Endodermal cell (in vitro differentiated cells): ENCODE data around the gene TRAPPC3. TPM values are rescaled to one million over a fixed set of nuclear protein-coding genes. Genes with fewer than 3 reads are reported as not detected.

ENCODE experiments used
- DNase-seq: peaks from one replicate; pipeline ENCODE4 v3.0.0-alpha.2; 2017
- H3K27ac ChIP-seq: 2 replicates; pipeline ENCODE4 v1.5.1; 2013; ENCODE audit warnings: mild to moderate bottlenecking, low read depth, low read length, moderate library complexity
- H3K27me3 ChIP-seq: 2 replicates; pipeline ENCODE4 v1.6.1; 2013; ENCODE audit warnings: mild to moderate bottlenecking, low read length, moderate library complexity; ENCODE audit not compliant: insufficient read depth, control insufficient read depth, poor library complexity, severe bottlenecking
- H3K36me3 ChIP-seq: 2 replicates; pipeline ENCODE4 v1.7.0; 2013; ENCODE audit warnings: mild to moderate bottlenecking, low read length, moderate library complexity; ENCODE audit not compliant: control insufficient read depth, insufficient read depth
- H3K4me1 ChIP-seq: one replicate; pipeline ENCODE4 v1.7.0; 2013; ENCODE audit warnings: low read length; ENCODE audit not compliant: control insufficient read depth, insufficient read depth
- H3K4me3 ChIP-seq: 2 replicates; pipeline ENCODE4 v1.5.1; 2013; ENCODE audit warnings: mild to moderate bottlenecking, low read length, moderate library complexity
- H3K9ac ChIP-seq: 2 replicates; pipeline ENCODE4 v1.6.1; 2013; ENCODE audit warnings: mild to moderate bottlenecking, low read length, moderate library complexity; ENCODE audit not compliant: poor library complexity, severe bottlenecking; ENCODE audit errors: extremely low read depth
- H3K9me3 ChIP-seq: 2 replicates; pipeline ENCODE4 v1.6.1; 2013; ENCODE audit warnings: mild to moderate bottlenecking, low read length, moderate library complexity; ENCODE audit not compliant: control insufficient read depth
- H3K27ac Mint-ChIP-seq: 2 replicates; pipeline ENCODE4 v1.8.0; 2020; ENCODE audit warnings: mixed read lengths
- H3K27me3 Mint-ChIP-seq: 2 replicates; pipeline ENCODE4 v1.8.0; 2021; ENCODE audit warnings: mild to moderate bottlenecking, mixed read lengths; ENCODE audit not compliant: insufficient read depth
- H3K36me3 Mint-ChIP-seq: 2 replicates; pipeline ENCODE4 v1.8.0; 2020; ENCODE audit warnings: low read depth, mixed read lengths
- H3K4me1 Mint-ChIP-seq: 2 replicates; pipeline ENCODE4 v1.8.0; 2020; ENCODE audit warnings: mixed read lengths
- H3K4me3 Mint-ChIP-seq: 2 replicates; pipeline ENCODE4 v1.8.0; 2020; ENCODE audit warnings: mild to moderate bottlenecking, moderate library complexity, mixed read lengths
- H3K9me3 Mint-ChIP-seq: 2 replicates; pipeline ENCODE4 v1.8.0; 2020; ENCODE audit warnings: mild to moderate bottlenecking, mixed read lengths
- CTCF ChIP-seq: fragments of 200-600 bp; sonication (generic); conservative IDR thresholded peaks from 2 replicates; pipeline ENCODE4 v1.5.0; 2021; ENCODE audit warnings: antibody characterized with exemption, mild to moderate bottlenecking
- WGBS, 2 experiments: methylation state at CpG; one replicate each; pipeline versions ENCODE4 v1.1.5 to v1.1.7; 2013; ENCODE audit warnings: missing lambda C conversion rate in 2 of 2, mixed read lengths in 1 of 2; ENCODE audit not compliant: insufficient coverage in 1 of 2, insufficient read length in 1 of 2; 5-methylcytosine and 5-hydroxymethylcytosine counted together
- total RNA-seq, 2 donors: library from RNA; stranded (reverse); fragmentation: NEBNext Ultra II Directional in 1 of 2; extraction: Animal tissue kit (Norgen Biotek cat#: 25700) in 1 of 2; gene quantifications; 2 replicates in 1 of 2; 3 replicates in 1 of 2; pipeline ENCODE4 v1.2.1, GENCODE V29; 2021

The TRAPPC3 gene
- total RNA-seq, 2 donors from 2014 or later: 61.5 to 79.9 TPM

DNA sequence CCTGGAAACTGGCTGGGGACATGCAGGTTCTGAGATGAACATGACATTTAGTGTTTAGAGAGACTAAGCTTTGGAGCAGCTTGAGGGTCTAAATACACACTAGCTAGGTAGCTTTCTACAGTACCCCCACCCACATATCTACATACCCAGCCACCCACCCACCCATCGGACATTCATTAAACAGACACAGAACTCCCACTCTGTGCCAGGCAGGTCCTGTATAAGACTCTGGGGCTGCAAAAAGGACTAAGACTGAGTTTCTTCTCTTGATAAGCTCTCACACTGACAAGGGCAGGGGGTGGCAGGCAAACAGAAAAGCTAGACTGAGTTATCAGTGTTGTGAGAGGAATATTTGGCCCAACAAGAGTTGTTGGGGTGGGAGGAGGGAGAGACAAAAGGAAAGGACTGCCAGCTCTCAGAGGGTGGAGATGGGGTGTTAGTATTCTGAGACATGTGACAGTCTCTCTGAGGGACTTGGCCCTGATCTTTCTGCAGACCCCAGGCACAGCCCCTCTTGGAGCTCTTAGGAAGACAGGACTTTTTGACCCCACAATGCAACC is 13.5 kb upstream of the TRAPPC3 start:
- no peak overlapping the region for H3K27ac ChIP-seq
- peak overlapping the region; percentile 87 for H3K27ac Mint-ChIP-seq
- H3K9me3 ChIP-seq: no peaks in the 10 kb centered on the region
- WGBS, 2 experiments: 93% methylated on average over 1 of the region's 1 CpG; no CpG with 5 or more reads in 1 of the 2 experiments
- peak overlapping the region; percentile 34 for H3K4me3 ChIP-seq
- no peak overlapping the region for H3K4me3 Mint-ChIP-seq
- peaks cover 35% of the 10 kb centered on the region for H3K36me3 Mint-ChIP-seq
- H3K27me3 ChIP-seq: no peaks in the 10 kb centered on the region
- peaks cover 49% of the 10 kb centered on the region for H3K36me3 ChIP-seq
- H3K9me3 Mint-ChIP-seq: no peaks in the 10 kb centered on the region
- H3K4me1 ChIP-seq: peaks cover 29% of the 10 kb centered on the region
- peak overlapping the region; percentile 6 for H3K9ac ChIP-seq
- TF ChIP-seq CTCF: no peak
- no peaks in the 10 kb centered on the region for H3K27me3 Mint-ChIP-seq
- peaks cover 62% of the 10 kb centered on the region for H3K4me1 Mint-ChIP-seq
- DNase-seq: no peak

- Mint-ChIP-seq H3K4me3 (peak overlapping the region; percentile 51), H3K9me3 (no peaks in the 10 kb centered on the region), H3K4me1 (peaks cover 65% of the 10 kb centered on the region), H3K27me3 (no peaks in the 10 kb centered on the region), H3K27ac (peak overlapping the region; percentile 87), H3K36me3 (peaks cover 31% of the 10 kb centered on the region)
- DNase-seq: peak; percentile 75
- Histone ChIP-seq H3K9ac (peak overlapping the region; percentile 42), H3K4me1 (peaks cover 32% of the 10 kb centered on the region), H3K9me3 (no peaks in the 10 kb centered on the region), H3K36me3 (peaks cover 45% of the 10 kb centered on the region), H3K4me3 (peak overlapping the region; percentile 76), H3K27me3 (no peaks in the 10 kb centered on the region), H3K27ac (no peak overlapping the region)
- 68 to 78% methylated on average over 9 to 14 of the region's 14 CpGs for WGBS, 2 experiments
- no peak for TF ChIP-seq CTCF
These were observed 12.6 kb upstream of the TRAPPC3 start for GRCh38 chr1:36161641-36162531.

DNA sequence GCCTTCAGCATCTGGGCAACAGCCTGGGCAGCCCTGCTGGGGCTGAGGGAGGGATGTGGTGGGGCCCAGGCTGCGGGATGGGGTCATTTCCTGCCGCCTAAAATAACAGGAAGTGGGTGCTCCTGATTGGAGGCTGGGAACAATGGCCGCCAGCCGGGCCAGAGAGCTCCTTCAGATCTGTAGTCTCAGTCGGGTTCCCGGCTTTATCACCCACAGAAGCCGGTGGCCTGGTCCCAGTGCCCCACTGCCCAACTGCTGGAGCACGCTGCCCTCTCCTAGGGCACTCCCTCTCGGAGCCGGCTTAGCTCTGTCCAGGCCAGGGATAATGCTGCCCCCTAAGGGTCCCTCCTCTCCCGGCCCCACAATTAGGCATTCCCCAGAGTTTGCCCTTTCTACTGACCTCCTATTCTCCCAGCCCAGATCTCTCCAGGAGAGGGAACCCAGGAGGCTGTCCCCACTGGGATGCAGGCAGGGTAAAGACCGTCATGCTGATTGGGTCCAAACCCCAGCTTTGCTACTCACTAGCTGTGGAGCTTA is 11.7 kb upstream of the TRAPPC3 start:
- H3K4me1 ChIP-seq: peaks cover 32% of the 10 kb centered on the region
- peak overlapping the region; percentile 42 for H3K9ac ChIP-seq
- no peaks in the 10 kb centered on the region for H3K27me3 Mint-ChIP-seq
- no peaks in the 10 kb centered on the region for H3K9me3 Mint-ChIP-seq
- H3K36me3 ChIP-seq: peaks cover 45% of the 10 kb centered on the region
- H3K4me3 Mint-ChIP-seq: peak overlapping the region; percentile 51
- H3K36me3 Mint-ChIP-seq: peaks cover 29% of the 10 kb centered on the region
- H3K4me1 Mint-ChIP-seq: peaks cover 58% of the 10 kb centered on the region
- no peaks in the 10 kb centered on the region for H3K9me3 ChIP-seq
- TF ChIP-seq CTCF: peak; percentile 73
- peak overlapping the region; percentile 76 for H3K4me3 ChIP-seq
- peak overlapping the region; percentile 76 for H3K27ac ChIP-seq
- DNase-seq: peak; percentile 89
- H3K27ac Mint-ChIP-seq: peak overlapping the region; percentile 87
- no peaks in the 10 kb centered on the region for H3K27me3 ChIP-seq
- 23 to 25% methylated on average over 8 to 12 of the region's 12 CpGs for WGBS, 2 experiments
